ENCODE measurements around the gene PLXDC2. TPM values are rescaled to one million over a fixed set of nuclear protein-coding genes. Genes with fewer than 3 reads are reported as not detected.
A peak's percentile ranks its signal among the peaks of the same experiment; 100 is the strongest.

The PLXDC2 gene
- total RNA-seq, 2 donors from 2014 or later: 19.5 to 26.4 TPM

DNA sequence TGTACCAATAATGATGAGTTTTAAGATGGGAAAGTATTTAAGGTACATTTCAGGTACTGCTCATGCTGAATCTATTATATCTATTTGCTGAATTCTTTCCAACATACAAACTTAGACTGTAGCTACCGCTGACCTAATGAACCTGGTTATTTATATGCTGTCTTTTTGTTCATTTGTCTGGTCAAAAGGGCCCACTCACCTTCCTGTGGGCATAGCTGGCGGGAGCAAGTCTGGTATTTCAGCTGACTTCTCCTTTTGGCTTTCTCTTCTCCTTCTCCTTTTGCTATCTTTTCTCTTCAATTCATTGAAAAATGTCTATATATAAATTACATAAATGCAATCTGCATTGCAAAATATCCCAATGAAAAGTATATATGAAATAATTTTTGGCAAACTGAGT is 9.5 kb downstream of the PLXDC2 start:
- Mint-ChIP-seq H3K4me3 (no peak overlapping the region), H3K4me1 (peaks cover 38% of the 10 kb centered on the region), H3K27me3 (ENCODE audit: insufficient read depth) (no peaks in the 10 kb centered on the region), H3K27ac (no peak overlapping the region), H3K9me3 (no peaks in the 10 kb centered on the region), H3K36me3 (ENCODE audit: low read depth) (peaks cover 4% of the 10 kb centered on the region)
- H3K27ac ChIP-seq (ENCODE audit: low read depth, low read length): no peak overlapping the region
- no peak for DNase-seq
- H3K27me3 ChIP-seq (ENCODE audit: control insufficient read depth, insufficient read depth, low read length, poor library complexity, severe bottlenecking): no peaks in the 10 kb centered on the region
- H3K4me3 ChIP-seq (ENCODE audit: low read length): no peak overlapping the region
- 87 to 100% methylated on average over 1 to 2 of the region's 2 CpGs for WGBS, 2 experiments (ENCODE audit: insufficient coverage in 1 of 2, insufficient read length in 1 of 2)
- no peak overlapping the region for H3K9ac ChIP-seq (ENCODE audit: extremely low read depth, low read length, poor library complexity, severe bottlenecking)
- H3K36me3 ChIP-seq (ENCODE audit: control insufficient read depth, insufficient read depth, low read length): no peaks in the 10 kb centered on the region
- TF ChIP-seq, protein P1, sequence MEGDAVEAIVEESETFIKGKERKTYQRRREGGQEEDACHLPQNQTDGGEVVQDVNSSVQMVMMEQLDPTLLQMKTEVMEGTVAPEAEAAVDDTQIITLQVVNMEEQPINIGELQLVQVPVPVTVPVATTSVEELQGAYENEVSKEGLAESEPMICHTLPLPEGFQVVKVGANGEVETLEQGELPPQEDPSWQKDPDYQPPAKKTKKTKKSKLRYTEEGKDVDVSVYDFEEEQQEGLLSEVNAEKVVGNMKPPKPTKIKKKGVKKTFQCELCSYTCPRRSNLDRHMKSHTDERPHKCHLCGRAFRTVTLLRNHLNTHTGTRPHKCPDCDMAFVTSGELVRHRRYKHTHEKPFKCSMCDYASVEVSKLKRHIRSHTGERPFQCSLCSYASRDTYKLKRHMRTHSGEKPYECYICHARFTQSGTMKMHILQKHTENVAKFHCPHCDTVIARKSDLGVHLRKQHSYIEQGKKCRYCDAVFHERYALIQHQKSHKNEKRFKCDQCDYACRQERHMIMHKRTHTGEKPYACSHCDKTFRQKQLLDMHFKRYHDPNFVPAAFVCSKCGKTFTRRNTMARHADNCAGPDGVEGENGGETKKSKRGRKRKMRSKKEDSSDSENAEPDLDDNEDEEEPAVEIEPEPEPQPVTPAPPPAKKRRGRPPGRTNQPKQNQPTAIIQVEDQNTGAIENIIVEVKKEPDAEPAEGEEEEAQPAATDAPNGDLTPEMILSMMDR (conservative IDR thresholded peaks at IDR 0.05): no peak
- peaks cover 4% of the 10 kb centered on the region for H3K4me1 ChIP-seq (ENCODE audit: control insufficient read depth, insufficient read depth, low read length)
- H3K9me3 ChIP-seq (ENCODE audit: control insufficient read depth, low read length): no peaks in the 10 kb centered on the region

DNA sequence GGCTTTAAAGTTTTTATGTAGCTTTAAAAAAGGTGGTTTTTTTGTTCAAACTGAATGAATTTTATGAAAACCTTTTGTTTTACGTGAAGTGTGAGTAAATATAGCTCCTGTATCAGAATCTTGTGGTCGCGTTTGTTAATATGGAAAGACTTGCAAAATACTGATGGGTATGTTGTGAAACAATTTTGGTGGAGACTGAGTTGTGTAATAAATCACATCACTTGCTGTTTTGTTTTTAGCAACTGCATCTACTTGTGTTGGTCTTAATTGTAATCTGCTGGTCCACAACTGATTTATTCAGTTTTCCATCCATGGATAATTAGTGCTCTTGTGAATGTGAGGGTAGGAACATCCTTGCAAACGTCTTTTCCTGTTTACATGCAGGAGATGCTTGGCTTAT is 10.5 kb downstream of the PLXDC2 start:
- Mint-ChIP-seq H3K4me1 (peaks cover 38% of the 10 kb centered on the region), H3K36me3 (ENCODE audit: low read depth) (peaks cover 8% of the 10 kb centered on the region), H3K27ac (no peak overlapping the region), H3K27me3 (ENCODE audit: insufficient read depth) (no peaks in the 10 kb centered on the region), H3K4me3 (no peak overlapping the region), H3K9me3 (peaks cover 5% of the 10 kb centered on the region)
- no peaks in the 10 kb centered on the region for H3K36me3 ChIP-seq (ENCODE audit: control insufficient read depth, insufficient read depth, low read length)
- H3K4me3 ChIP-seq (ENCODE audit: low read length): no peak overlapping the region
- H3K9ac ChIP-seq (ENCODE audit: extremely low read depth, low read length, poor library complexity, severe bottlenecking): no peak overlapping the region
- WGBS, 2 experiments (ENCODE audit: insufficient coverage in 1 of 2, insufficient read length in 1 of 2): 93% methylated on average over 4 of the region's 4 CpGs; no CpG with 5 or more reads in 1 of the 2 experiments
- peaks cover 6% of the 10 kb centered on the region for H3K9me3 ChIP-seq (ENCODE audit: control insufficient read depth, low read length)
- H3K27ac ChIP-seq (ENCODE audit: low read depth, low read length): no peak overlapping the region
- no peak for DNase-seq
- H3K4me1 ChIP-seq (ENCODE audit: control insufficient read depth, insufficient read depth, low read length): peaks cover 4% of the 10 kb centered on the region
- TF ChIP-seq, protein P1 (conservative IDR thresholded peaks at IDR 0.05): no peak
- no peaks in the 10 kb centered on the region for H3K27me3 ChIP-seq (ENCODE audit: control insufficient read depth, insufficient read depth, low read length, poor library complexity, severe bottlenecking)

DNA sequence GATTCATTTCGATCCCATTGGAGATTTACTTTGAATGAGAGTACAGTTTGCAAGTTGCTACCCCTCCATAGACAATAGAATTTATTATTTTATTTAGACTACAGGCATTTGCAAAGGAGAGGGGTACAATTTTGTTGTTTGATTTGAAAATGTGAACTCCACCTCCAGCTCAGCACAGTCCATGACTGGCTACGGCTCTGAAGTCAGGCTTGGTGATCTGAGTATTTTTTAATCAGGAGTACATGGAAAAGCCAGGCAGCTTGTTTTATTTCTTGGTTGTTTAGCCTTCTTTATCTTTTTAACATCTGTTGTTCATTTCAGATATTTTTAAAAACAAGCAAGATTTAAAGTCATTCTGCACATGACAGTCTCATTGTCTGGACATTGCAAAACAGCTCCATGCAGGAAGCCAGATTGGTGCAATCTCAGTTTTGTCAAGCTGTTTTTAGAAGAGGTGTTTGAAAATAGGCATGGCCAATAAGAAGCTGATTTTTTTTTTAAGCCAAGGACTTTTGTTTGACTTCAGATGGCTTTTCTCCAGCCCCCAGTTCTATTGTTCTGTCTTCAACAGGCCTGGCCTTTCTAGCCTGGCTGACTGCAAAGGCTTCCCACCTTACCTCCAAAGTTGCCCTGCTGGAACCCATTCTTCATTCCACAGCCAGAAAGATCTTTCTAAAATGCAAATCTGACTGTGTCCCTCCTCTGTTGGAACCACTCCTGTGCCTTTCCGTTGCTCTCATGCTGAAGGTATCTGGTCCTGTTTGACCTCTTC is 12.2 kb downstream of the PLXDC2 start:
- peaks cover 48% of the 10 kb centered on the region for H3K4me1 Mint-ChIP-seq
- H3K9me3 Mint-ChIP-seq: peaks cover 6% of the 10 kb centered on the region
- no peak overlapping the region for H3K4me3 ChIP-seq (ENCODE audit: low read length)
- no peak overlapping the region for H3K27ac ChIP-seq (ENCODE audit: low read depth, low read length)
- no peaks in the 10 kb centered on the region for H3K27me3 Mint-ChIP-seq (ENCODE audit: insufficient read depth)
- H3K36me3 ChIP-seq (ENCODE audit: control insufficient read depth, insufficient read depth, low read length): no peaks in the 10 kb centered on the region
- peaks cover 4% of the 10 kb centered on the region for H3K4me1 ChIP-seq (ENCODE audit: control insufficient read depth, insufficient read depth, low read length)
- peak; percentile 59 for DNase-seq
- H3K9ac ChIP-seq (ENCODE audit: extremely low read depth, low read length, poor library complexity, severe bottlenecking): no peak overlapping the region
- peaks cover 7% of the 10 kb centered on the region for H3K9me3 ChIP-seq (ENCODE audit: control insufficient read depth, low read length)
- H3K27ac Mint-ChIP-seq: peak overlapping the region; percentile 17
- no peaks in the 10 kb centered on the region for H3K27me3 ChIP-seq (ENCODE audit: control insufficient read depth, insufficient read depth, low read length, poor library complexity, severe bottlenecking)
- no peak overlapping the region for H3K4me3 Mint-ChIP-seq
- 20 to 72% methylated on average over 1 to 3 of the region's 3 CpGs for WGBS, 2 experiments (ENCODE audit: insufficient coverage in 1 of 2, insufficient read length in 1 of 2)
- TF ChIP-seq, protein P1 (conservative IDR thresholded peaks at IDR 0.05): no peak
- H3K36me3 Mint-ChIP-seq (ENCODE audit: low read depth): peaks cover 8% of the 10 kb centered on the region
